ENCODE measurements around the gene SULT2B1.

SULT2B1 gene

DNA sequence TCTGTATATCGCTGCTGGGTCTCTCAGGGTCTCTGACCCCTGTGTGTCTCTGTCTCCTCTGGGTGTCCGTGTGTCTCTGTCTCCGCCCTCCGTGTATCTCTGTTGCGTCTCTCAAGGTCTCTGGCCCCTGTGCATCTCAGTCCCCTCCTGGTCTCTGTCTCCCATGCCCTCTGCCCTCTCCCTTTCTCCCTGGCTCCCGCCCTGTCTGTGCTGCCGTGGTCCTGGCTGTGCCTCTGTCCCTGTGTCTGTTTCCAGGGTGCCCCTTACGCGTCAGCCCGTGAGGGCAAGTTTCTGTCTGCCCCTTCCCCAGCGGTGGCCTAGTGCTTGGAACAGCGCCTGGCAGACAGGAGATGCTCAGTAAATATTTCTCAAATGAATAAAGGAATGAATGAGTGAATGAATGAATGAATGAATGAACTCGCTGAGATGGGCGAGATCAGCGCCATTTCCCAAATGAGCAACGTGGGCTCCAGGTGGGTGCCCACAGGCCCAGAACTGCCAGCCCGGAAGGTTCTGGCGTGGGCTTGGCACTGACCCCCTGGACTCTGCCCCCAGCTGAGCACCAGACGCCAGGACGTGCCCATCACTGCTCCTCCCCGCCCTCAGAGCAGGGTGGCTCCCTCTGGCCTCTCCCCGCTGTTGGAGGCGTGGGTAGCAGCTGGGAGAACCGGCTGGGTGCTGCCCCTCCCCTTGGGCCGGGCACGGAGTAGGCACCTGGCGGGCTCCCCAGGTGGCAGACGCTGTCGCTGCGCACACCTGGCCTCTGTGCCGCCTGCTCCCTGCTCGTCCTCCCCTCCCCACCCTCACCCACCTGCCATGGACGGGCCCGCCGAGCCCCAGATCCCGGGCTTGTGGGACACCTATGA, at the start of gene SULT2B1:
TSS of gene SULT2B1 (plus strand) at position 736 of the 866 bp plus-strand sequence. CDS start at position 817, 81 bp downstream.
- Histone ChIP-seq H3K36me3 (ENCODE audit: control insufficient read depth, insufficient read depth, low read length) (no peaks in the 10 kb centered on the region), H3K9ac (ENCODE audit: low read depth, low read length) (no peak within 1 kb of the TSS), H3K9me3 (ENCODE audit: control insufficient read depth, insufficient read depth, low read length) (no peaks in the 10 kb centered on the region), H3K4me3 (ENCODE audit: low read depth, low read length) (no peak within 1 kb of the TSS), H3K4me1 (ENCODE audit: control insufficient read depth, insufficient read depth, low read length) (peaks cover 8% of the 10 kb centered on the region), H3K27me3 (ENCODE audit: control insufficient read depth, insufficient read depth, low read length) (no peaks in the 10 kb centered on the region), H3K27ac (ENCODE audit: low read depth, low read length) (no peak within 1 kb of the TSS)

- Histone ChIP-seq H3K9ac (ENCODE audit: low read depth, low read length) (no peak overlapping the region; the same call in 1 of the 2 replicates), H3K27me3 (ENCODE audit: control insufficient read depth, insufficient read depth, low read length) (no peaks in the 10 kb centered on the region), H3K4me1 (ENCODE audit: control insufficient read depth, insufficient read depth, low read length) (0 out of 2 replicates have a peak, but pooled peaks cover 12% of the 10 kb centered on the region), H3K36me3 (ENCODE audit: control insufficient read depth, insufficient read depth, low read length) (no peaks in the 10 kb centered on the region), H3K4me3 (ENCODE audit: low read depth, low read length) (peak overlapping the region; percentile 62), H3K9me3 (ENCODE audit: control insufficient read depth, insufficient read depth, low read length) (no peaks in the 10 kb centered on the region), H3K27ac (ENCODE audit: low read depth, low read length) (peak overlapping the region; percentile 59)
These were observed 49.5 kb upstream of the SULT2B1 start for GRCh38 chr19:48502350-48503018.

DNA sequence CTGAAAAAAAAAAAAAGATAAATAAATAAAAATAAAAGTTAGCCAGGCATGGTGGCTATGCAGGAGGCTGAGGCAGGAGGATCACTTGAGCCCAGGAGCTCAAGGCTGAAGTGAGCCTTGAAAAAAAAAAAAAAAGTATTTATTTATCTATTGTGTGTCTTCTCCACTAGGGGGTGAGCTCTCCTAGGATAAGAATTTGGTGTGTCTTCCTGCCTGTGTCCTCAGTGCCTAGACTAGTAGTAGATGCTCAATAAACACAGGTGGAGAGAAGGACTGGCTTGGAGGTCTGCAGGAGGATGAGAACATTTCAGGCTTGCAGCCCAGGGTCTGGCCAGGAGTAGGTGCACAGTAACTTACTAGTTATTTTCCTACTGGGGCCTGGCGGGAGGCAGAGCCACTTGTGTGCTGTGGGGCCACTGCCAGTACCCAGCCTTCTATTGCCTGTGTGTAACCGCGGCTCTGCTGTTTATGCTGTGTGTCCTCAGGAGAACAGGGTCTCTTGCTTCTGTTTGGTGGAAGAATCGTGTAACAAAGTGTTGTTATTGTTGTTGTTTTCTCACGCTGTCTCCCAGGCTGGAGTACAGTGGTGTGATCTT, 45.7 kb upstream of the SULT2B1 start:
- Histone ChIP-seq H3K27ac (ENCODE audit: low read depth, low read length) (no peak overlapping the region), H3K27me3 (ENCODE audit: control insufficient read depth, insufficient read depth, low read length) (no peaks in the 10 kb centered on the region)

DNA sequence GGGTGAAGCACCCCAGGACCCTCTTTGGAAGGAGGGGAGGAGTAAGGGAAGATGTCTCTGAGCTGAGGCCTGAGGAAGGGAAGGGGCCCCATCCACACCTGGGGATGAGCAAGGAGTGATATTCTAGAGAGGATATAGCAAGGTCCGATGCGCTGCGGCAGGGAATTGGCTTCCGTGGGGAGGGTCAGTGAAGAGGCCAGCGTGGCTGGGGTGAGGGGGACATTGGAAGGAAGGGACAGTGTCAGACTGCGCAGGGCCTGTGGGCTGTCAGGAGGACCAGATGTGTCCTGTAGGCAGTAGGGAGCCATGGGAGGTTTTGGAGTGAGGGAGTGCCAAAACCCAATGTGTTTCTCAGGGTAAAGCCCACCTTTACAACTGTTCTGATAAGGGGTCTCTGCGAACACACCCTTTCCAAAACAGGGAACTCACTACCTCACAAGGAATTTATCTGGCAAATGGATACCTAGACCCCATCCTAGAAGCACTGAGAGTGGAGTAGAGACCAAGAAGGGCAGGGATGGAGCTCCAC, 44.0 kb upstream of the SULT2B1 start:
- Histone ChIP-seq H3K4me3 (ENCODE audit: low read depth, low read length) (no peak overlapping the region), H3K27me3 (ENCODE audit: control insufficient read depth, insufficient read depth, low read length) (peaks cover 12% of the 10 kb centered on the region), H3K9me3 (ENCODE audit: control insufficient read depth, insufficient read depth, low read length) (no peaks in the 10 kb centered on the region), H3K9ac (ENCODE audit: low read depth, low read length) (no peak overlapping the region), H3K4me1 (ENCODE audit: control insufficient read depth, insufficient read depth, low read length) (no peaks in the 10 kb centered on the region), H3K27ac (ENCODE audit: low read depth, low read length) (no peak overlapping the region), H3K36me3 (ENCODE audit: control insufficient read depth, insufficient read depth, low read length) (no peaks in the 10 kb centered on the region)

More for the DNA sequence above, 45.7 kb upstream of the SULT2B1 start:
- Histone ChIP-seq H3K36me3 (ENCODE audit: control insufficient read depth, insufficient read depth, low read length) (no peaks in the 10 kb centered on the region), H3K4me1 (ENCODE audit: control insufficient read depth, insufficient read depth, low read length) (0 out of 2 replicates have a peak, but pooled peaks cover 5% of the 10 kb centered on the region), H3K4me3 (ENCODE audit: low read depth, low read length) (no peak overlapping the region), H3K9ac (ENCODE audit: low read depth, low read length) (no peak overlapping the region), H3K9me3 (ENCODE audit: control insufficient read depth, insufficient read depth, low read length) (no peaks in the 10 kb centered on the region)

GRCh38 chr19:48508729-48509411, 43.1 kb upstream of the SULT2B1 start:
- peaks cover 15% of the 10 kb centered on the region for H3K27me3 ChIP-seq (ENCODE audit: control insufficient read depth, insufficient read depth, low read length)
- H3K9ac ChIP-seq (ENCODE audit: low read depth, low read length), result no peak overlapping the region
- H3K36me3 ChIP-seq (ENCODE audit: control insufficient read depth, insufficient read depth, low read length), result no peaks in the 10 kb centered on the region
- no peak overlapping the region for H3K27ac ChIP-seq (ENCODE audit: low read depth, low read length)
- H3K4me1 ChIP-seq (ENCODE audit: control insufficient read depth, insufficient read depth, low read length), result no peaks in the 10 kb centered on the region
- no peaks in the 10 kb centered on the region for H3K9me3 ChIP-seq (ENCODE audit: control insufficient read depth, insufficient read depth, low read length)
- no peak overlapping the region for H3K4me3 ChIP-seq (ENCODE audit: low read depth, low read length)

GRCh38 chr19:48509467-48510194, 42.3 kb upstream of the SULT2B1 start:
- Histone ChIP-seq H3K27me3 (ENCODE audit: control insufficient read depth, insufficient read depth, low read length) (peaks cover 15% of the 10 kb centered on the region), H3K36me3 (ENCODE audit: control insufficient read depth, insufficient read depth, low read length) (no peaks in the 10 kb centered on the region), H3K27ac (ENCODE audit: low read depth, low read length) (no peak overlapping the region), H3K9ac (ENCODE audit: low read depth, low read length) (no peak overlapping the region), H3K9me3 (ENCODE audit: control insufficient read depth, insufficient read depth, low read length) (no peaks in the 10 kb centered on the region), H3K4me1 (ENCODE audit: control insufficient read depth, insufficient read depth, low read length) (peaks cover 4% of the 10 kb centered on the region; the same call in 1 of the 2 replicates), H3K4me3 (ENCODE audit: low read depth, low read length) (peak overlapping the region; percentile 51; the same call in 1 of the 2 replicates)

DNA sequence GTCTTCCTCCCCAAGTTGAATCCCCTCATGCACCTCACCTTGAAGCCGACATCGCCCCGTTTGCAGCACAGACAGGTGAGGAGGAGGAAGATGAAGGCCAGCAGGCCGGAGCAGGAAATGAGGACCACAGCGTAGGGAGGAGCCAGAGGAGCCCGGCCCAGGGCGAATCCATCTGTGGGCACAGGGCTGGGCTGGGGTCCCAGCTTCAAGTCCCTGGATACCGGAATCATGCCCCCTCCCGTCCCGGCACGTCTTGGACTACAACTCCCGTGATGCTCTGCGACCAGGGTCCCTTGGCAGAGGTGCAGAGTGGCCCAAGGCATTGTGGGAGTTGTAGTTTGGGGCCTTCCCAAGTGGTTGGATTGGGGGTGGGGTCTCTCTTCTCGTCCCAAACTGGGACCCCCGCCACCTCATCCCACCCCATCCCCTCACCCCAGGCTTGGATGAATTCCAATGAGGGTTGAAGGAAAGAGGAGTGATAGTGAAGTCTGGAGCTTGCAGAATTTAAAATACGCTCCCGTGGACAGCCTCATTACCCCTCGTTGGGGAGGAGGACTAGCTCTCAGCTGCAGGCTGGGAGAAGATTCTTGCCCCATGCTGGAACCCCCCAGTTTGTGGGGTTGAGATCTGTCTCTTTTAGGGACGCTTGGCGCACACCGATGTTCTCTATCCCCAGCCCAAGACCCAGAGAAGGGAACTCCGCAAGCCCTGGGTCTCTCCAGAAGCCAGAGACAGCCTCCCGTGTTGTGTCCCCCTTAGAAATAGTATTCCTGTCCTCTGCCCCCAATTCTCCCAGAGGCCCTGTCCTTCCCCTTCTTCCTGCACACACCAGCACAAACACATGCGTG, 41.3 kb upstream of the SULT2B1 start:
- Histone ChIP-seq H3K36me3 (ENCODE audit: control insufficient read depth, insufficient read depth, low read length) (no peaks in the 10 kb centered on the region), H3K4me3 (ENCODE audit: low read depth, low read length) (peak overlapping the region; percentile 51), H3K27me3 (ENCODE audit: control insufficient read depth, insufficient read depth, low read length) (peaks cover 15% of the 10 kb centered on the region), H3K9ac (ENCODE audit: low read depth, low read length) (no peak overlapping the region), H3K27ac (ENCODE audit: low read depth, low read length) (no peak overlapping the region), H3K4me1 (ENCODE audit: control insufficient read depth, insufficient read depth, low read length) (peaks cover 4% of the 10 kb centered on the region; the same call in 1 of the 2 replicates), H3K9me3 (ENCODE audit: control insufficient read depth, insufficient read depth, low read length) (no peaks in the 10 kb centered on the region)

- Histone ChIP-seq H3K9me3 (ENCODE audit: control insufficient read depth, insufficient read depth, low read length) (no peaks in the 10 kb centered on the region), H3K4me1 (ENCODE audit: control insufficient read depth, insufficient read depth, low read length) (peaks cover 4% of the 10 kb centered on the region; the same call in 1 of the 2 replicates), H3K4me3 (ENCODE audit: low read depth, low read length) (peak overlapping the region; percentile 51; the same call in 1 of the 2 replicates), H3K36me3 (ENCODE audit: control insufficient read depth, insufficient read depth, low read length) (no peaks in the 10 kb centered on the region), H3K27ac (ENCODE audit: low read depth, low read length) (no peak overlapping the region), H3K27me3 (ENCODE audit: control insufficient read depth, insufficient read depth, low read length) (peaks cover 15% of the 10 kb centered on the region), H3K9ac (ENCODE audit: low read depth, low read length) (no peak overlapping the region)
These were observed 40.6 kb upstream of the SULT2B1 start for GRCh38 chr19:48511321-48511731.

GRCh38 chr19:48511800-48512503, 40.0 kb upstream of the SULT2B1 start, which contains the start of gene LMTK3:
TSS of gene LMTK3 (minus strand) at chr19:48511835. CDS start at chr19:48511576, 259 bp downstream.
- H3K9me3 ChIP-seq (ENCODE audit: control insufficient read depth, insufficient read depth, low read length), result no peaks in the 10 kb centered on the region
- peaks cover 15% of the 10 kb centered on the region for H3K27me3 ChIP-seq (ENCODE audit: control insufficient read depth, insufficient read depth, low read length)
- H3K4me3 ChIP-seq (ENCODE audit: low read depth, low read length), result peak within 1 kb of the TSS; percentile 51
- H3K9ac ChIP-seq (ENCODE audit: low read depth, low read length), result no peak within 1 kb of the TSS
- peaks cover 4% of the 10 kb centered on the region; the same call in 1 of the 2 replicates for H3K4me1 ChIP-seq (ENCODE audit: control insufficient read depth, insufficient read depth, low read length)
- no peaks in the 10 kb centered on the region for H3K36me3 ChIP-seq (ENCODE audit: control insufficient read depth, insufficient read depth, low read length)
- no peak within 1 kb of the TSS for H3K27ac ChIP-seq (ENCODE audit: low read depth, low read length)

All from HUES48 (cell line).